NB4 (cell line): ENCODE data around the gene DCHS1.

Source experiments
- CTCF ChIP-seq: IDR thresholded peaks from one replicate; pipeline ENCODE4 v1.5.1; 2012; ENCODE audit warnings: low read depth, low read length
- MAX ChIP-seq: IDR thresholded peaks from 2 replicates; pipeline ENCODE4 v1.6.1; 2011; ENCODE audit warnings: low read depth, low read length
- POLR2A ChIP-seq: IDR thresholded peaks from 2 replicates; pipeline ENCODE4 v1.6.1; 2011; ENCODE audit warnings: mild to moderate bottlenecking; ENCODE audit not compliant: insufficient read length; ENCODE audit errors: extremely low read depth

DNA sequence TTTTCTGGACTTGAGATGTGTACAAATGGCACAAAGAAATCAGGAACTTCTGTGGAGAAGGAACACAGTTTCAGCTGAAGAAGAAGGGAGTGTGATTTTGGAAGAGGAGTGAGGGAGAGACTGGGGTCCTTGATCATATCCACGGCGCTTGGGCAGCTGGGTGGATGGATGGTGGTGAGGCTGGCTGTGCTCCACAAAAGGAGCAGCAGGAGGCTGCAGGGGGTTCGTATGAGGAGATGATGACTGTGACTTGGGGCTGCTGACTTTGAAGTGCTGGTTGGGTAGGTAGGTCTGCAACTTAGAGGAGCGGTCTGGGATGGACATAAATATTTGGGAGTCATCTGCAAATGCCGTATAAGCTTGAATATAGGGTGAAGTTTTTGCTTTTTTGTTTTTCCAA is 1.3 kb upstream of the DCHS1 start:
- TF ChIP-seq CTCF (no peak), POLR2A (no peak), MAX (no peak)
